Muscle layer of duodenum (tissue), 2 donors: Measurements from ENCODE around the gene TAF1B.

Experiments used
- H3K27ac ChIP-seq: one replicate; pipeline ENCODE4 v1.7.0; 2013; ENCODE audit warnings: mild to moderate bottlenecking, low read length
- H3K27me3 ChIP-seq: one replicate; pipeline ENCODE4 v1.7.0; 2013; ENCODE audit warnings: low read depth, mild to moderate bottlenecking, control low read depth, low read length
- H3K36me3 ChIP-seq, 2 donors: one replicate each; pipeline ENCODE4 v1.7.0; 2013; ENCODE audit warnings: low read length in 2 of 2, control low read depth in 1 of 2, mild to moderate bottlenecking in 1 of 2; ENCODE audit not compliant: insufficient read depth in 2 of 2, control insufficient read depth in 1 of 2
- H3K4me1 ChIP-seq, 2 donors: one replicate each; pipeline ENCODE4 v1.7.0; 2013; ENCODE audit warnings: low read length in 2 of 2, mild to moderate bottlenecking in 2 of 2, control low read depth in 1 of 2, moderate library complexity in 1 of 2; ENCODE audit not compliant: insufficient read depth in 2 of 2, control insufficient read depth in 1 of 2
- H3K4me3 ChIP-seq, 2 donors: one replicate each; pipeline ENCODE4 v1.7.0; 2013; ENCODE audit warnings: low read length in 2 of 2, low read depth in 1 of 2, mild to moderate bottlenecking in 1 of 2
- H3K9me3 ChIP-seq, 2 donors: one replicate each; pipeline ENCODE4 v1.7.0; 2013; ENCODE audit warnings: low read length in 2 of 2, control low read depth in 1 of 2, mild to moderate bottlenecking in 1 of 2; ENCODE audit not compliant: control insufficient read depth in 1 of 2
- donor health status: healthy.

TAF1B gene

DNA sequence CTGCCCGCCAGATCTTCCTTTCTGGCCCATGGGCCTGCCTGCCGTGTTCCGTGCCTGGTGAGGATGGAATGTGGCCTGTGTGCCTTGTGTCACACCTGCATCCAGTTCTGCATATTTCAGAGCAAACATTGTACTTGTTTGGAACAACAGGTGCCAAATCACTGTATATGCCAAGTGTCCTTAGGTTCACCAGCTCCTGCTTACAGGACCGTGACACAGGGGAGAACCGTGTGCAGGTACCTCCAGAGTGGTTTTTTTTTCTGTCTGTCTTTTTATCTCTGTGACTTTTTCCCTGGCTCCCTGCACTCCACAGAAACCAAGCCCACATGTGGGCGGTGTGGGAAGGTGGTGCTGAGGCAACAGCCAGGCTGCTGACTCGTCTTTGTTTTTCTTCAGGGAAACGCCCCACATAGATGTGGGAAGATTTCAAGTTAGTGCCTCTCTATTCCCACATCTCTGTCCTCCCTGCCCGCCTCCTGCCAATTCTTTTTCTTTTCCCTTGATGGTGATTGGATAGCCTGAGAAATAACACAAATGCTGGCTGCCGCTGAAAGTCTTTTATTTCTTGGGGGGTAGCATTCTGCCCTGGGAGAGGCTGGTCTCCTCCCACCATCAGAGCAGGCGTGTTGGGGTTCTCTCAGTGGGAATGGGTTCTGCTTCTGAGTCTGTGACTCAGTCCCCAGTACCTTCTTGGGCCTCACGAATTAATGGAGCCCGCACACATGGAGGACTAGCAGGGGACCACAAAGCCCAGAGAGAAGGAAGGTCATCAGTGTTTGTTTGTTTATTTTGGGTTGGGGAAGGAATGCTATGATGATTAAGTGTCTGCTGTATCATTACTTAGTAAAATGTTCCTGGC lies 129.6 kb downstream of the TAF1B start:
- H3K27ac ChIP-seq: no peak overlapping the region
- H3K9me3 ChIP-seq: no peaks in the 10 kb centered on the region
- H3K27me3 ChIP-seq: no peaks in the 10 kb centered on the region
- no peaks in the 10 kb centered on the region for H3K36me3 ChIP-seq
- no peak overlapping the region for H3K4me3 ChIP-seq
- peaks cover 0 to 14% of the 10 kb centered on the region in 2 donors for H3K4me1 ChIP-seq

- peaks cover 0 to 14% of the 10 kb centered on the region in 2 donors for H3K4me1 ChIP-seq
- H3K27me3 ChIP-seq: no peaks in the 10 kb centered on the region
- no peaks in the 10 kb centered on the region for H3K36me3 ChIP-seq
- no peak overlapping the region for H3K4me3 ChIP-seq
- H3K27ac ChIP-seq: no peak overlapping the region
- no peaks in the 10 kb centered on the region for H3K9me3 ChIP-seq
These were observed 130.4 kb downstream of the TAF1B start for GRCh38 chr2:9973690-9974089.

DNA sequence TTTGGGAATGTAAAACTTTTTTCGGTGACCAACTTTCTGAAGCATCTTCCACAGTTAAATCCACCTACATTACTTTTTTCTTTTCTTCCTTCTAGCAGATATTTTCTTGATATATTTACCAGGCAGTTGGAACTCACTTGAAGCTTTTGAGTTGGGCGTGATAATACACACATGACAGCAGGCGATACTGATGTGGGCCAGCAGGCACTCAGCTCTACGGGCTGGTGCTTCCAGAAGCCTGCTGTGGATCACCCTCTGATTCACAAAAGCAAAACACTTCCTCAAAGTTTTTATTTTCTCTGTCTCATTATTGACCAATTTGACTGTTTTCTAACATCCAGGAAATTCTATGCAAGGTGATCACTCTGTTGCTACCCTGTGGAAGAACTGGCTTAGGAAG lies 131.1 kb downstream of the TAF1B start:
- no peaks in the 10 kb centered on the region for H3K36me3 ChIP-seq
- H3K4me3 ChIP-seq: no peak overlapping the region
- no peaks in the 10 kb centered on the region for H3K9me3 ChIP-seq
- H3K4me1 ChIP-seq: peaks cover 0 to 14% of the 10 kb centered on the region in 2 donors
- H3K27ac ChIP-seq: no peak overlapping the region
- no peaks in the 10 kb centered on the region for H3K27me3 ChIP-seq

DNA sequence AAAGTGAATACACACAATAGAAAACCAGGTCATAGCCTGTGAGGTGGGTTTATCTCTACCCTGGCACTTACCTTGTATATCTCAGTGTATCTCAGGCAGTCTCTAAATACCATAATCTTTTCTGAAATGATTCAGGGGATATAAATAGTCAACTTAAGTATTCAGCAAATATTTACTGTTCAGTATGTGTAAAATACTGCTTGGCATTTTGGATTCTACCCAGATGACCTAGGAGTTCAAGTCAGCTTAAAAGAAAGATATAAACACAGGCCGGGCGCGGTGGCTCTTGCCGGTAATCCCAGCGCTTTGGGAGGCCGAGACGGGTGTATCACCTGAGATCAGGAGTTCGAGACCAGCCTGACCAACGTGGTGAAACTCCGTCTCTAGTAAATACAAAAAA lies 132.1 kb downstream of the TAF1B start:
- no peak overlapping the region for H3K27ac ChIP-seq
- H3K4me1 ChIP-seq: peaks cover 0 to 14% of the 10 kb centered on the region in 2 donors
- no peak overlapping the region for H3K4me3 ChIP-seq
- H3K36me3 ChIP-seq: no peaks in the 10 kb centered on the region
- no peaks in the 10 kb centered on the region for H3K9me3 ChIP-seq
- no peaks in the 10 kb centered on the region for H3K27me3 ChIP-seq

- no peaks in the 10 kb centered on the region for H3K9me3 ChIP-seq
- H3K27me3 ChIP-seq: no peaks in the 10 kb centered on the region
- no peak overlapping the region for H3K4me3 ChIP-seq
- H3K27ac ChIP-seq: no peak overlapping the region
- peaks cover 0 to 14% of the 10 kb centered on the region in 2 donors for H3K4me1 ChIP-seq
- no peaks in the 10 kb centered on the region for H3K36me3 ChIP-seq
These were observed 132.7 kb downstream of the TAF1B start for GRCh38 chr2:9975805-9976447.

GRCh38 chr2:9979977-9980376 lies 136.7 kb downstream of the TAF1B start:
- no peaks in the 10 kb centered on the region for H3K9me3 ChIP-seq
- H3K4me1 ChIP-seq: peaks cover 0 to 23% of the 10 kb centered on the region in 2 donors
- H3K27me3 ChIP-seq: no peaks in the 10 kb centered on the region
- H3K27ac ChIP-seq: no peak overlapping the region
- no peak overlapping the region for H3K4me3 ChIP-seq
- H3K36me3 ChIP-seq: no peaks in the 10 kb centered on the region

GRCh38 chr2:9980520-9980919 lies 137.2 kb downstream of the TAF1B start:
- Histone ChIP-seq H3K27ac (no peak overlapping the region), H3K27me3 (no peaks in the 10 kb centered on the region), H3K9me3 (no peaks in the 10 kb centered on the region), H3K4me1 (peaks cover 0 to 24% of the 10 kb centered on the region in 2 donors), H3K4me3 (no peak overlapping the region), H3K36me3 (no peaks in the 10 kb centered on the region)

DNA sequence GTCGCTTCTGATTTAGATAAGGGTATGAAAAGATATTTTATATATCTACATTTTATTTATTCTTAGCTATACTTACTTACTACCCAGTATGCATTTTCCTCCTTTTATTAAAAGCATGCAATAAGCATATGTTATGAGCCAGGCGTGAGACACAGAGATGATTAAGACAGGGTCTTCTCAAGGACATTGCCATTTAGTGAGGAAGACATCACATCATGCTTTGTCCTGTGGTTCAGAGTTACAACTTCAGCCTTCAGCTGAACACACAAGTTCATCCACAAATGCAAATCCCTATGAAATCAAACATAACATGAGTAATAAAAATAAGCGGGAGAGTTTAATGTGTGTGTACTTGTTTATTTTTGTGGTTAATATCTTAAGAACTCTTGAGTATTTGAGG lies 138.4 kb downstream of the TAF1B start:
- no peaks in the 10 kb centered on the region for H3K27me3 ChIP-seq

GRCh38 chr2:9982248-9982647 lies 139.0 kb downstream of the TAF1B start:
- H3K4me1 ChIP-seq: peaks cover 0 to 12% of the 10 kb centered on the region in 2 donors
- H3K9me3 ChIP-seq: no peaks in the 10 kb centered on the region
- H3K27me3 ChIP-seq: no peaks in the 10 kb centered on the region
- no peak overlapping the region for H3K4me3 ChIP-seq
- no peak overlapping the region for H3K27ac ChIP-seq
- H3K36me3 ChIP-seq: no peaks in the 10 kb centered on the region

More for the DNA sequence above, 138.4 kb downstream of the TAF1B start:
- Histone ChIP-seq H3K9me3 (no peaks in the 10 kb centered on the region), H3K4me1 (peaks cover 0 to 13% of the 10 kb centered on the region in 2 donors), H3K4me3 (no peak overlapping the region), H3K36me3 (no peaks in the 10 kb centered on the region), H3K27ac (no peak overlapping the region)

- Histone ChIP-seq H3K9me3 (no peaks in the 10 kb centered on the region), H3K4me3 (no peak overlapping the region), H3K36me3 (no peaks in the 10 kb centered on the region), H3K27me3 (no peaks in the 10 kb centered on the region), H3K4me1 (peaks cover 0 to 12% of the 10 kb centered on the region in 2 donors), H3K27ac (no peak overlapping the region)
These were observed 139.6 kb downstream of the TAF1B start for GRCh38 chr2:9982891-9983290.

GRCh38 chr2:9983401-9984216 lies 140.3 kb downstream of the TAF1B start:
- H3K9me3 ChIP-seq: no peaks in the 10 kb centered on the region
- no peak overlapping the region for H3K4me3 ChIP-seq
- H3K27me3 ChIP-seq: no peaks in the 10 kb centered on the region
- no peak overlapping the region for H3K27ac ChIP-seq
- H3K36me3 ChIP-seq: no peaks in the 10 kb centered on the region
- H3K4me1 ChIP-seq: peaks cover 0 to 12% of the 10 kb centered on the region in 2 donors
